HFF-Myc (cell line): ENCODE measurements around the gene NUP160.
"Not testable (repeated sequence)": the region's sequence is repeated elsewhere in the genome, so short reads cannot be mapped to it uniquely, and the experiment has no call there.

Source experiments
- DNase-seq: peaks from one replicate; pipeline ENCODE4 v3.0.0-alpha.2; 2011; ENCODE audit warnings: low read depth; ENCODE audit errors: extremely low read depth
- H3K4me3 ChIP-seq: replicated peaks from 2 replicates; pipeline ENCODE4 v1.5.1; 2011; ENCODE audit warnings: low read depth, mild to moderate bottlenecking, control low read depth, low read length
- CTCF ChIP-seq: IDR thresholded peaks from 2 replicates; pipeline ENCODE4 v1.5.1; 2012; ENCODE audit warnings: mild to moderate bottlenecking, low read depth, low read length, control low read depth; ENCODE audit errors: missing control alignments

The NUP160 gene

GRCh38 chr11:47869544-47870393 is 21.6 kb upstream of the NUP160 start:
- no peak overlapping the region for H3K4me3 ChIP-seq
- no peak for TF ChIP-seq CTCF
- DNase-seq = no peak

GRCh38 chr11:47867823-47868222 is 19.7 kb upstream of the NUP160 start:
- TF ChIP-seq CTCF = no peak
- H3K4me3 ChIP-seq = no peak overlapping the region
- no peak for DNase-seq

GRCh38 chr11:47866892-47867291 is 18.7 kb upstream of the NUP160 start:
- DNase-seq, H3K4me3 ChIP-seq: not testable (repeated sequence)

- no peak overlapping the region for H3K4me3 ChIP-seq
- no peak for TF ChIP-seq CTCF
- DNase-seq = no peak
Observed at GRCh38 chr11:47864901-47865300, 16.8 kb upstream of the NUP160 start.

DNA sequence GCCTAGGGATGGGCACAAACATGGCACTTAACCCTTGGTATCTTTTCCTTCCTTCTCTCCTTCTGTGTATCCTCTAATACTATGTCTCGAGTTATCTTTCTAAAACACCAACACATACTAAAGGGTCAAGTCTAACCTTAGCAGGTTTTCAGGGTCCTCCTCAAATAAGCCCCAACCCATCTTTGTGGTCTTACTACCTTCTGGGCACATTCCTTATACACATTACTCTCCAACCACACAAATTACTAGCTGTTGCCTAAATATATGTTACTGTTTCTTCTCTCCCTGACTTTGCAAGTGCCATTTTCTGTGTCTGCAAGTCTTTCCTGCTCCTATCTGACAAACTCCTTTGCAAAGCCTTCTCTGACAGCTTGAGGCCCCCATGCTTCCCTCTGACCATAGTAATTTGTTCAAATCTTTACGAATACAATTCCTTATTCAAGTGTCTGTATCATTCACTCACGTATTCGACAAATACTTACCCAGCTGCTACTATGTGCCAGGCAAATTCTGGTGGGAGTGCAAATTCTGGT is 15.8 kb upstream of the NUP160 start:
- H3K4me3 ChIP-seq = no peak overlapping the region
- TF ChIP-seq CTCF = no peak
- DNase-seq = no peak

- peak; percentile 97 for DNase-seq
- no peak for TF ChIP-seq CTCF
- no peak overlapping the region for H3K4me3 ChIP-seq
Observed at GRCh38 chr11:47863189-47863897, 15.2 kb upstream of the NUP160 start.

GRCh38 chr11:47861728-47862127 is 13.6 kb upstream of the NUP160 start:
- TF ChIP-seq CTCF = no peak
- DNase-seq = no peak
- no peak overlapping the region for H3K4me3 ChIP-seq
